Body of pancreas (tissue), 4 donors: ENCODE results near the gene NLRP8. TPM values are rescaled to one million over a fixed set of nuclear protein-coding genes. Genes with fewer than 3 reads are reported as not detected.
"Not testable (repeated sequence)": the region's sequence is repeated elsewhere in the genome, so short reads cannot be mapped to it uniquely, and the experiment has no call there.

Source experiments
- ATAC-seq: fragments of 150-250 bp; one replicate; pipeline ENCODE4 v1.9.1; 2016
- DNase-seq, 4 donors: peaks; one replicate each; pipeline ENCODE4 v3.0.0-alpha.2; 2019
- H3K27ac ChIP-seq, 4 donors: fragments of 200-600 bp; sonication (generic); 1 replicate in 3 of 4; 2 replicates in 1 of 4; pipeline versions ENCODE4 v1.5.1 to v1.6.1; 2016 to 2019; ENCODE audit warnings: mild to moderate bottlenecking in 1 of 4, mixed read lengths in 1 of 4, moderate library complexity in 1 of 4
- H3K27me3 ChIP-seq, 2 donors: fragments of 200-600 bp; sonication (generic); one replicate each; pipeline ENCODE4 v1.6.0; 2016; ENCODE audit warnings: mild to moderate bottlenecking in 1 of 2
- H3K36me3 ChIP-seq, 2 donors: fragments of 200-600 bp; sonication (generic); replicated peaks in 1 of 2; 2 replicates each; pipeline ENCODE4 v1.5.1; 2016; ENCODE audit warnings: low read depth in 2 of 2; ENCODE audit not compliant: insufficient read depth in 1 of 2
- H3K4me1 ChIP-seq: fragments of 200-600 bp; sonication (generic); one replicate; pipeline ENCODE4 v1.6.0; 2016
- H3K4me3 ChIP-seq, 2 donors: fragments of 200-600 bp; sonication (generic); 1 replicate in 1 of 2; 2 replicates in 1 of 2; pipeline ENCODE4 v1.5.1; 2016 to 2019
- H3K9me3 ChIP-seq, 3 donors: fragments of 200-600 bp; sonication (generic); 1 replicate in 2 of 3; 2 replicates in 1 of 3; pipeline ENCODE4 v1.5.1; 2016
- POLR2A ChIP-seq, 3 donors: fragments of 450-650 bp; IDR thresholded peaks; one replicate each; pipeline ENCODE4 v1.6.1; 2016; ENCODE audit warnings: antibody characterized with exemption in 3 of 3, mild to moderate bottlenecking in 2 of 3
- WGBS, 2 donors: methylation state at CpG; one replicate each; pipeline ENCODE4 v1.1.5; 2017; 5-methylcytosine and 5-hydroxymethylcytosine counted together
- intact Hi-C: fragments of 100-400 bp; cut with DNase I; formaldehyde crosslinking; loops from one replicate; pipeline ENCODE4 v1.15.1; 2023
- total RNA-seq, 2 donors: library from RNA; depleted of rRNA; stranded (reverse); fragments of >200 nt; gene quantifications; one replicate each; pipeline ENCODE4 v1.1.0, GENCODE V29; 2016
- TF ChIP-seq, protein P1 (sequence below), 7 experiments: fragments of 450-650 bp in 4 of 7; fragments of 200-600 bp in 3 of 7; sonication (generic) in 3 of 7; IDR thresholded peaks; one replicate each; pipeline ENCODE4 v1.5.1; 2016 to 2019; ENCODE audit warnings: antibody characterized with exemption in 7 of 7

NLRP8 gene
- total RNA-seq, 2 donors from 2014 or later = not detected

DNA sequence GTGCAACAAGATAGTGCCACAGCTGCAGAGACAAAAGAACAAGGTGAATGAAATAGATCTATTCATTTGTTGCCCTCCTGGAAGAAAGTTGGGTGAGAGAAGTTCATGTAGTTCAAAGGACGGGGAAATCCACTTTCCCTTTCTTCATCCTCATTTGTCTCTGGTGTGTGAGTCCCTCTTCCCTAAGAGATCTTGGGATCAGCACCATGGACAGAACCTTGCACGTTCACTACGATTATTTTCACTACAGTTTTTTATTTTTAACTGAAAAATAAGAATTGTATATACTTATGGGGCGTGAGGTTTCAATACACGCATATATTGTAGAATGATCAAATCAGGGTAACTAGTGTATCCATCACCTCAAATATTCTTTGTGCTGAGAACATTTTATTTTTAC, 68.1 kb downstream of the NLRP8 start:
- H3K9me3 ChIP-seq = no peaks in the 10 kb centered on the region
- H3K36me3 ChIP-seq = no peaks in the 10 kb centered on the region
- TF ChIP-seq, protein P1, sequence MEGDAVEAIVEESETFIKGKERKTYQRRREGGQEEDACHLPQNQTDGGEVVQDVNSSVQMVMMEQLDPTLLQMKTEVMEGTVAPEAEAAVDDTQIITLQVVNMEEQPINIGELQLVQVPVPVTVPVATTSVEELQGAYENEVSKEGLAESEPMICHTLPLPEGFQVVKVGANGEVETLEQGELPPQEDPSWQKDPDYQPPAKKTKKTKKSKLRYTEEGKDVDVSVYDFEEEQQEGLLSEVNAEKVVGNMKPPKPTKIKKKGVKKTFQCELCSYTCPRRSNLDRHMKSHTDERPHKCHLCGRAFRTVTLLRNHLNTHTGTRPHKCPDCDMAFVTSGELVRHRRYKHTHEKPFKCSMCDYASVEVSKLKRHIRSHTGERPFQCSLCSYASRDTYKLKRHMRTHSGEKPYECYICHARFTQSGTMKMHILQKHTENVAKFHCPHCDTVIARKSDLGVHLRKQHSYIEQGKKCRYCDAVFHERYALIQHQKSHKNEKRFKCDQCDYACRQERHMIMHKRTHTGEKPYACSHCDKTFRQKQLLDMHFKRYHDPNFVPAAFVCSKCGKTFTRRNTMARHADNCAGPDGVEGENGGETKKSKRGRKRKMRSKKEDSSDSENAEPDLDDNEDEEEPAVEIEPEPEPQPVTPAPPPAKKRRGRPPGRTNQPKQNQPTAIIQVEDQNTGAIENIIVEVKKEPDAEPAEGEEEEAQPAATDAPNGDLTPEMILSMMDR (IDR thresholded peaks at IDR 0.05) = no peak
- TF ChIP-seq POLR2A (IDR thresholded peaks at IDR 0.05) = no peak
- no peaks in the 10 kb centered on the region for H3K4me1 ChIP-seq
- intact Hi-C loops = no loop called here
- DNase-seq (no peak), ATAC-seq (no peak)
- WGBS, 2 donors = 15% methylated on average over 5 of the region's 5 CpGs
- H3K27me3 ChIP-seq = no peaks in the 10 kb centered on the region
- no peak overlapping the region for H3K27ac ChIP-seq
- no peak overlapping the region for H3K4me3 ChIP-seq

DNA sequence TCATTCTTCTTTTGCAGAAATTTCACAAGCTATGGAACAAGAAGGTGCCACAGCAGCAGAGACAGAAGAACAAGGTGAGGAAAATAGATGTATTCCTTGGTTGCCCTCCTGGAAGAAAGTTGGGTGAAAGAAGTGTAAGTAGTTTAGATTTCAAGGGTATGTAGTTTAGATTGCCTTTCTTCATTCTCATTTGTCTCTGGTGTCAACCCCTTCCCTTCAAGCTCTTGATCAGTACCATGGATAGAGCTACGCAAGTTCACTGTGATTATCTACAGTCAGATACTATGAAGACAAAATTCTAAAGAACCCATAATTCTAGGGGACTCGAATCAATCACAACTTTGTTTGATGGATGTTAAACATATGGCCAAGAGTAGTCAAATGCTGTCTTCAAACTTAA, 71.7 kb downstream of the NLRP8 start:
- intact Hi-C loops, H3K9me3 ChIP-seq, H3K36me3 ChIP-seq, DNase-seq, H3K4me3 ChIP-seq, H3K27ac ChIP-seq, ATAC-seq, H3K4me1 ChIP-seq, H3K27me3 ChIP-seq: not testable (repeated sequence)
- WGBS, 2 donors = 50 to 55% methylated on average over 2 of the region's 2 CpGs

DNA sequence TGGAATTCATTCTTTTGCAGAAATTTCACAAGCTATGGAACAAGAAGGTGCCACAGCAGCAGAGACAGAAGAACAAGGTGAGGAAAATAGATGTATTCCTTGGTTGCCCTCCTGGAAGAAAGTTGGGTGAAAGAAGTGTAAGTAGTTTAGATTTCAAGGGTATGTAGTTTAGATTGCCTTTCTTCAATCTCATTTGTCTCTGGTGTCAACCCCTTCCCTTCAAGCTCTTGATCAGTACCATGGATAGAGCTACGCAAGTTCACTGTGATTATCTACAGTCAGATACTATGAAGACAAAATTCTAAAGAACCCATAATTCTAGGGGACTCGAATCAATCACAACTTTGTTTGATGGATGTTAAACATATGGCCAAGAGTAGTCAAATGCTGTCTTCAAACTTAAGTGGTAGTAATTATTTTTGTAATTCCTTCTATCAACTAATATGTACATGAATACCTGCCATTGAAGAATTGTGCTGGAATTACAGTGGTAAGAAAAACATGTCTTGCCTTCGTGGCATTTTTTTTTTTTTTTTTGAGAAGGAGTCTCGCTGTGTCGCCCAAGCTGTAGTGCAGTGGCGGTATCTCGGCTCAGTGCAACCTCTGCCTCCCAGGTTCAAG, 72.8 kb downstream of the NLRP8 start:
- intact Hi-C loops, H3K4me1 ChIP-seq, H3K9me3 ChIP-seq, H3K27ac ChIP-seq, ATAC-seq, H3K27me3 ChIP-seq, H3K36me3 ChIP-seq, DNase-seq, H3K4me3 ChIP-seq: not testable (repeated sequence)
- 48 to 61% methylated on average over 6 to 7 of the region's 7 CpGs for WGBS, 2 donors

DNA sequence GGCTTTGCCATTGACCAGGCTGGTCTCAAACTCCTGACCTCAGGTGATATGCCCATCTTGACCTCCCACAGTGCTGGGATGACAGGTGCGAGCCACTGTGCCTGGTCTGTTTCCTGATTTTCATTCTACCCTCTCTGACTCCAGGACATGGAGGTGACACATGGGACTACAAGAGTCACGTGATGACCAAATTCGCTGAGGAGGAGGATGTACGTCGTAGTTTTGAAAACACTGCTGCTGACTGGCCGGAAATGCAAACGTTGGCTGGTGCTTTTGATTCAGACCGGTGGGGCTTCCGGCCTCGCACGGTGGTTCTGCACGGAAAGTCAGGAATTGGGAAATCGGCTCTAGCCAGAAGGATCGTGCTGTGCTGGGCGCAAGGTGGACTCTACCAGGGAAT, 79.1 kb downstream of the NLRP8 start:
- TF ChIP-seq, protein P1 (IDR thresholded peaks at IDR 0.05) = no peak
- TF ChIP-seq POLR2A (IDR thresholded peaks at IDR 0.05) = no peak
- ATAC-seq (no peak), DNase-seq (no peak)
- Histone ChIP-seq H3K27me3 (no peaks in the 10 kb centered on the region), H3K4me1 (no peaks in the 10 kb centered on the region), H3K27ac (no peak overlapping the region), H3K36me3 (no peaks in the 10 kb centered on the region), H3K9me3 (no peaks in the 10 kb centered on the region), H3K4me3 (no peak overlapping the region)
- intact Hi-C loops = no loop called here
- WGBS, 2 donors = 71% methylated on average over 6 to 15 of the region's 15 CpGs

Other genes starting within 250 kb of the NLRP8 start
- gene NLRP9, start 209.4 kb upstream of the NLRP8 start, total RNA-seq = not detected
- not detected for gene RFPL4A, start 188.7 kb upstream of the NLRP8 start, total RNA-seq
- 1 to 10 TPM in 1 of 2 donors, not detected in 1; 2.3 TPM for gene RFPL4AL1, start 178.7 kb upstream of the NLRP8 start, total RNA-seq
- not detected for gene NLRP11, start 115.8 kb upstream of the NLRP8 start, total RNA-seq
- not detected for gene NLRP4, start 111.3 kb upstream of the NLRP8 start, total RNA-seq
- not detected for gene NLRP13, start 15.5 kb upstream of the NLRP8 start, total RNA-seq
- gene NLRP5, start 38.9 kb downstream of the NLRP8 start, total RNA-seq = not detected
- 10 to 100 TPM; 12.7 to 21.1 TPM for gene ZNF787, start 173.5 kb downstream of the NLRP8 start, total RNA-seq
- 10 to 100 TPM; 50.3 to 95.9 TPM for gene ZNF444, start 193.5 kb downstream of the NLRP8 start, total RNA-seq
- gene GALP, start 228.2 kb downstream of the NLRP8 start, total RNA-seq = not detected
- gene ZSCAN5B, start 250.0 kb downstream of the NLRP8 start, total RNA-seq = not detected